ENCODE measurements around the gene CPM.

Gene CPM

DNA sequence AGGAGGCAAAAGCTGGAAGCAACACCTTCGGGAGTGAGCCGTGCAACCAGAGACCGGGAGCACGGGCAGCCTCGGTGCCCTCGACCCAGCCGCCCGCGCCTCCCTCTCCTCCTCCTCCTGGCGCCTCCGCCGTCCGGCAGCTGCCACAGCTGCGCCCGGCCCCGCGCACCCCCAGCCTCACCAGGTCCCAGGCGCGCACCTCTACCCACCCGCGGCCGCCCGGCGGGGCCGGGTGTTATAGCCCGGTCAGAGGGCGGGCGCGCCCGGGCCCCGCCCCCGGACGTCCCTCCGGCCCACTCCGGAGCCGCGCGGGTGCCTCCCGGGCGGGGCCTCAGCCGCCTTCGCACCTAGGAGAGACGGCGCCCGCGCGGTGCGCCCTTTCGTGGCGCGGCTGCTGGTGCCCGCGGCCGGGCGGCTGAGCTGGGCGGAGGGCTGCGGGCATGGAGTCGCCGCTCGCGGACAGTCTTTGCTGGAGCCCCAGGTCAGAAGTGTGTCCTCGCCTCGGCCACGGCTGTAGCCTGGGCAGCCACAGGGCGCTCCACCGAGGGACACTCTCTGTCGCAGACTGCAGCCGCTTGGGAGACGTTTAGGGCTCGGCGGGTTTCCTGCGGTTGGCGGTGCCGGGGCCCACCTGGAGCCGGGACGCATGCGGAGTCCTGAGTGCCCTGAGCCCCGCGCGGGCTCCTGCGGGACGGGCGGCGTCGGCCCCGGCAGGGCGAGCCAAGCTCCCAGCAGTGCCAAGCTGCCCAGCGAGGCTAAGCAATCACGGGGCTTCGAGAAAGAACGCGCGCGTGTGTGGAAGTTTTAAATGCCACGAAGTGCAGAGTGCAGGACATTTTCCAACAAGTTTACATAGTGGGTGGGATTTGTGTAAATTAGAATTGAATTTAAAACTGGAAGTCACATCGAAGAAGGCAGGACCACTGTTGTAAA is at the start of gene CPM:
TSS of gene CPM (minus strand) at position 211 of the 933 bp plus-strand sequence. CDS start 334 bp downstream, outside the sequence.
- peak; percentile 56 for DNase-seq

DNA sequence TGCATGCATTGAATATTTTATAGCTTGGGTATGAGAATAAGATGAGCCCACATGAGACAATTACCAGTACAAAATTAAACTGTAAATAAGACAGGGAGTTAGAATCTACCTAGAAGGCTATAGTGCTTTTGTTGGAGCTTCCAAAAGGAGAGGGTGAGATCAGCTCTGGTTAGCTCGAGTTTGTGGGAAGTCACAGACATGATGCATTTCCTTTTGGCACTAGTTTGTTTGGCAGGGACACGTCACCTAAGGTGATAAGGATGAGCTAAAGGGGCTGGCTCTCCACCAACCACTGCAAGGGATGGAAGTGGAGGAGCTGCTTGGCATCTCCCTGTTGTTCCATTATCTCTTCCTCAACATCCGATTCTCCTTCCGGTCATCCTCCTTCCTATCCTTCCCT is 48.5 kb upstream of the CPM start:
- DNase-seq, result no peak

GRCh38 chr12:68980476-68981212 is 47.7 kb upstream of the CPM start:
- no peak for DNase-seq

DNA sequence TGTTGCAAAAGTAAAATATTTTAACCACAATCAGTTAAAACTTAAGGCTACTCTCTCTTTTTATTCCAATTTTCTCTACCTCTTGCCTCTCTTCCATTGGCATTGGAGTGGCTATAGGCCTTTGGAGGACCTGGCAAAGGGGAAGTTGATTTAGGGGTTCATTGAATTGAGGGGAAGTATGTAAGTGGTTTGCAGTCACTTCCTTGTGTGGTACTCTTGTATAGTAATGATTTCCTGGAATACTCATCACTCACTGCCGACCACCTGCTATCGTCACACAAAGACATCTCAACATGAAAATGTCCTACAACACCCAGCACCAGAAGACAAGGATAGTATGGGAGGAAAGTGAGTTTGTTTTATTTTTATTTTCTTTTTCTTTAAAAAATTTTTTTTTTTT is 45.7 kb upstream of the CPM start:
- DNase-seq, result no peak

GRCh38 chr12:68977909-68978610 is 45.1 kb upstream of the CPM start:
- DNase-seq, result no peak

GRCh38 chr12:68977335-68977734 is 44.4 kb upstream of the CPM start:
- no peak for DNase-seq

GRCh38 chr12:68976395-68976841 is 43.4 kb upstream of the CPM start:
- no peak for DNase-seq

DNA sequence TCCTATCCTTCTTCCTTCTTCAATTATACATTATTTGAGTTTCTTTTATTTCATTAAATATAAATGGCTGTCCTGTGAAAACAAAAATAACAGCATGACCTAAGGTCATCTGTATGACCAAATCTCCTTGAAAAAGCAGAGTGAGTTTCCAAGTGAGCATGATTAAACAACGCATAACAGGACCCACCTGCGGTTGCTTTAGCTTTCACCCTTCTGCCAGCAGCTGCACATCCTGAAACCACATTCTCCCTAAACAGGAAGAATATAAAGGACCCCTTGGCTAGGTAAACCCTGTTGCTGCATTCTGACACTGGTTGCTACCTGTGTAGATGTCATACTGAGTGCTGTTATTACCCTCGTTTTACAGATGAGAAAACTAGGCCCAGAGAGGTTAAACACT is 42.8 kb upstream of the CPM start:
- DNase-seq, result no peak

DNA sequence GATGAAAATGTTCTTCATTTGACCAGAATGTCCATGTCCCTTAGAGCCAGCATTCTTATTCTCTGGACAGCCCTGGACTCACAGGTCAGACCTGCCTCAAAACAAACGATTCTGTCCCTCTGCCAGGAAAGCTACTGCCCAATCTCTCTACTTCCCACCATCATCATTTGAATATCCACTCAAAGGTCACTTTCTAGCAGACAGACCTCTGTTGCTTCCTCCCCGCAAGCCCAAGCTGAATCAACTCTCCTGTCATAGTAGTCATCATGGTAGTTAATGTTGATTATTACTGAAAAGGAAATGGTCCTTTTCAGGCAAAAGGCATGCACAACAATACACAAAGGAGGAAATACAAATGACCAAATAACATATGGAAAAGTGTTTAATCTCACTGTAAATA is 39.6 kb upstream of the CPM start:
- DNase-seq, result no peak

- DNase-seq, result no peak
Measured at GRCh38 chr12:68971404-68971803, 38.4 kb upstream of the CPM start.

DNA sequence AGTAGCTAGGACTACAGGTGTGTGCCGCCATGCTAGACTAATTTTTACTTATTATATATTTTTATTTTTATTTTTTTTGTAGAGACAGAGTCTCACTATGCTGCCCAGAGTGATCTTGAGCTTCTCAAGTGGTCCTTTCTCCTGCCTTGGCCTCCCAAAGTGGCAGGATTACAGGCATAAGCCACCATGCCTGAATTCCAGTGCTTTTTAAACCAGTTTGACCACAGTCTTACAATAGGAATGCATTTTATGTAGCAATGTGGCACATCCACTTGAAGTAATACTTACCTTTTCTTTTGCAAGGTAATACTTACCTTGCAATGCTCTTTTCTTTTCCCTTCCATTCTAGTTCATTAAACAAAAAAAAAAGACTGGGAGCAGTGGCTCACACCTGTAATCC is 38.0 kb upstream of the CPM start:
- no peak for DNase-seq

- no peak for DNase-seq
Measured at GRCh38 chr12:68970306-68970705, 37.3 kb upstream of the CPM start.

DNA sequence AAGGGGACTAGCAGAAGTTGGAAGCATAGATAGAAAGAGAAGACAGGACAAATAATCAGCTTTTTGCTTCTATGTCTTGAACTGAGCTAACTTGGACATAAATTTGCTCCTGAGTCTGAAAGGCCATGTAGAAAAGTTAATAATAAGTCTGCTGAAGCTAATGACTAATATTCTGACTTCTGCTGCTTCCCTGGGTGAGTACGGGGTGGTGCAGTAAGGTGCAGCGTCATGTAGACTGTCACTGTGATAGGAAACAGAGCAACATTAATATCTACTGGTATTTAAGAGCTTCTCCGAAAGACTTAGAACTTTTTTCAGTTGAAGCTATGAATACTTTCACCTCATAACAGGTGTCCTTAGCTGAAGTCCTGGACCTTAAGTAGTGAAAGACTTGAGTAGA is 34.1 kb upstream of the CPM start:
- DNase-seq, result no peak

- DNase-seq, result no peak
Measured at GRCh38 chr12:68963856-68964745, 31.1 kb upstream of the CPM start.

- no peak for DNase-seq
Measured at GRCh38 chr12:68962877-68963855, 30.2 kb upstream of the CPM start.

DNA sequence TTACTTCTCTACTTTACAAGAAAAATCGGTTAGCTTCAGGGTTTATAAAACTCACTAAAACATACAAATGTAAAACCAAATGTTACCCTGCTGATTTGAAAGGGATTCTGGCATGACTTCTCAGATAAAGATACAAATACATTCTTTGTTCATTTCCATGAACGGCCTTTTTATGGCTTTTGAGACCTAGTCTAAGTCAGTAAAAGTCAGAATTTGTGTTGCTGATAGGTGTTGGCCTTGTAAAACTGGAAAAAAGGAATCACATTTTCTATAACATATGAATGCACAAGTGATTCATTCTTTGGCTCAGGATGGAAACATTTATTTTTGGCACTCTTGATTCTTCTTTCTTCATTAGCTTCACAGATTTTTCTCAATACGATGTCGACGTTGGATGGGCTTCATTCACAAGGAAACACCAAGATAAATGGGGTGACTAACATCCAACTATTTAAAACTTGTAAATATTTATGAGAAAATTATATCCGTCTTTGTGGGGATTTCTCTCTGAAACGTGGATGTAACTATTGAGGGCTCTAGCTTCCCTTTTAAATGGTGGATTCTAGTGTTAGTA is 27.0 kb upstream of the CPM start:
- no peak for DNase-seq

DNA sequence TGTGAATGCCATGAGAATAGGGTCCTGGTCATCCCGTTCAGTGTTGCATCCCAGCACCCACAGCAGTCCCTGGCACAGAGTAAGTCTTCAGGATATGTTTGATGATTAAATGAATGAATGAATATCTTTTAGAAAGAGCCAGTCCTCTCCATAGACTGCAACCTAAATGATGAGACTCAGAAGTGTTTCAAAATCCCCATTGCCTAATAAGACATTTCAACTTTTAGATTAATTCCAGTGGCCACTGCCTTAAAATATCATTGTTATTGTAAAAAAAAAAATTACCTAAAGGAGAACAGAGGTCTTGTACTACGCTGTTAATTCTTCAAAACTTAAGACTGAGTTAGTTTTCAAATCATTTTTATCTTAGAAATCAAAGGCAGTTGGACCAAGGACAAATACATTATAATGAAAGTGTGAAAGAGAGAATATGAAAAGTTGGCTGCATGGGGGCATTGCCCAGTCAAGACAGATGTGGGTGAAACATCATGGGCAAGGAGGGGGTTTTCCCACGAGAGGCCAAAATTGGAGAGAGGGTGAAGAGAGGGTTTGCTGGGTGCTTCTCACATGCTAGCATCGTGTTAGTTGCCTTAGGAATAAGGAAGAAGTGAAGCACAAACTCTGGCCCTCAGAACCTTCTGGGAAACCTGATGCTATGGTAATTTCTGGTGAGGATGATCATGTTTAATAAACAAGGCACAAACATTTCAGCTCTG is 26.3 kb upstream of the CPM start:
- no peak for DNase-seq

GRCh38 chr12:68958322-68958721 is 25.4 kb upstream of the CPM start:
- DNase-seq, result no peak

DNA sequence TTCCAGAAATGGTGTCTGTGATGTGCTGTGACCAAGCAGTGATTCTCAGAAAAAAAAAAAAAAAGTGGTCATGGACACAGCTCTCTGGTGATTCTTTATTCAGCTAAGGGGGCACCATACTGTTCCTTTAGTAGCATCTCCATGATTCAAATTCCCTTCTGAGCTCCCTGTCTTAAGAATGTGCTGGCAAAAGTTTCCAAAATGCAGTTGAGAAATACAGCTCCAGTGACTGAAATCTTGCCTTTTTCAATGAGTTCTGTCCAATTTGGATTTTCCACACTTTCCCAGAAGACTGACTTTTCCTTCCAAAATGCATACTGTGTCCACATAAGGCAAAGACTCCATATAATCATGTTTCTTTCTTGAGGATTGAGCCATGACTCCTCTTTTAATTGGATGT is 24.3 kb upstream of the CPM start:
- DNase-seq, result no peak

- DNase-seq, result no peak
Measured at GRCh38 chr12:68956466-68956865, 23.5 kb upstream of the CPM start.
